Stomach (tissue), 4 donors: ENCODE data around the gene LEFTY1.

Experiments used
- EP300 ChIP-seq: sonication (generic); formaldehyde crosslinking; IDR thresholded peaks from one replicate; pipeline ENCODE4 v1.6.1; 2017; ENCODE audit warnings: antibody characterized with exemption
- POLR2A ChIP-seq, 4 donors: fragments of 450-650 bp; IDR thresholded peaks; one replicate each; pipeline ENCODE4 v1.6.1; 2016; ENCODE audit warnings: antibody characterized with exemption in 4 of 4, control low read depth in 2 of 4, mild to moderate bottlenecking in 1 of 4, moderate library complexity in 1 of 4
- POLR2AphosphoS5 ChIP-seq, 3 donors: sonication (generic); formaldehyde crosslinking; IDR thresholded peaks; one replicate each; pipeline ENCODE4 v1.6.1; 2016; ENCODE audit warnings: antibody characterized with exemption in 3 of 3
- TF ChIP-seq, protein P1 (sequence below), 7 experiments: fragments of 450-650 bp in 4 of 7; fragments of 200-600 bp in 3 of 7; sonication (generic) in 3 of 7; IDR thresholded peaks; one replicate each; pipeline ENCODE4 v1.5.1; 2016 to 2019; ENCODE audit warnings: antibody characterized with exemption in 7 of 7, control low read depth in 2 of 7, mild to moderate bottlenecking in 1 of 7

DNA sequence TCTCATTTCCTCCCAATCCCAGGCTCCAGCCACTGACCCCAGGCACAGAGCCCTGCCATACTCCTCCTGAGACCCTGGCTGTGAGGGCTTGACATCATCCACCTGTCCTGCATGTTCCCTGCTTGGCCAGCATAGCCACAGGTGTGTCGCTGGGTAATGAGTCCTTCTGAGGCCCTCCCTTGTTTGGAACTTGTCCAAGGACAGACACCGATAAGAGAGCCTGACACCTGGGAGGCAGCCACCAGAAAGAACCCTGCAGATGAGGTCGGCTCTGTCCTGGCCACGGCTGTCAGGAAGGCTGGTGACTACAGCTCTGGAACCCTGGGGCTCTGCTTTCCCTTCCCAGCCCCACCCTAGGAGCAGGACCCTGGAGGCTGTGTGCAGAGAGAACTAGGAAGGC lies 41.3 kb downstream of the LEFTY1 start:
- TF ChIP-seq POLR2A (IDR thresholded peaks at IDR 0.05) (no peak), EP300 (no peak), POLR2AphosphoS5 (IDR thresholded peaks at IDR 0.05) (peak in 1 of 3 donors; percentile 66)
- TF ChIP-seq, protein P1, sequence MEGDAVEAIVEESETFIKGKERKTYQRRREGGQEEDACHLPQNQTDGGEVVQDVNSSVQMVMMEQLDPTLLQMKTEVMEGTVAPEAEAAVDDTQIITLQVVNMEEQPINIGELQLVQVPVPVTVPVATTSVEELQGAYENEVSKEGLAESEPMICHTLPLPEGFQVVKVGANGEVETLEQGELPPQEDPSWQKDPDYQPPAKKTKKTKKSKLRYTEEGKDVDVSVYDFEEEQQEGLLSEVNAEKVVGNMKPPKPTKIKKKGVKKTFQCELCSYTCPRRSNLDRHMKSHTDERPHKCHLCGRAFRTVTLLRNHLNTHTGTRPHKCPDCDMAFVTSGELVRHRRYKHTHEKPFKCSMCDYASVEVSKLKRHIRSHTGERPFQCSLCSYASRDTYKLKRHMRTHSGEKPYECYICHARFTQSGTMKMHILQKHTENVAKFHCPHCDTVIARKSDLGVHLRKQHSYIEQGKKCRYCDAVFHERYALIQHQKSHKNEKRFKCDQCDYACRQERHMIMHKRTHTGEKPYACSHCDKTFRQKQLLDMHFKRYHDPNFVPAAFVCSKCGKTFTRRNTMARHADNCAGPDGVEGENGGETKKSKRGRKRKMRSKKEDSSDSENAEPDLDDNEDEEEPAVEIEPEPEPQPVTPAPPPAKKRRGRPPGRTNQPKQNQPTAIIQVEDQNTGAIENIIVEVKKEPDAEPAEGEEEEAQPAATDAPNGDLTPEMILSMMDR (IDR thresholded peaks at IDR 0.05) = no peak
